ENCODE data around the gene ASB3.

The ASB3 gene

GRCh38 chr2:53654396-53654795 lies 132.4 kb downstream of the ASB3 start:
- no peak for DNase-seq (ENCODE audit: low spot score)

DNA sequence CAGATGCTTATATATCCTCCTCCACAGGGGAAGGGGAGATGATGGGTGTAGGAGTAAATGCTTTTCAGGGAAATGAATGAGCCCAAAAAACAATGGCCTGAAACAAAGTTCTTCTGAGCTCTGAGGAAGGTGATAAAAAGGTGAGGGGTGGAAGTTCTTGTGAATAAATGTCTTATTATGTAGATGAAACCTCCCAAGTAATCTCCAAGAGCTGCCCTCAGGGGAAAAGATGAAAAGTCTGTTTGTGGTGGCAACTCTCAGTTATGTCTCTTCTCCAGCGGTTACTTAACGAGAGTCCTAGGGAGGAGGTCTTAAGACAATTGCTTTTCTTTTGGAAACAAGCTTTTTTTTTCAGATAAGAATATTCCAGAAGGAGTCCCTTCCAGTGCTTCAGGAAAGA lies 134.6 kb downstream of the ASB3 start:
- DNase-seq (ENCODE audit: low spot score) = no peak

DNA sequence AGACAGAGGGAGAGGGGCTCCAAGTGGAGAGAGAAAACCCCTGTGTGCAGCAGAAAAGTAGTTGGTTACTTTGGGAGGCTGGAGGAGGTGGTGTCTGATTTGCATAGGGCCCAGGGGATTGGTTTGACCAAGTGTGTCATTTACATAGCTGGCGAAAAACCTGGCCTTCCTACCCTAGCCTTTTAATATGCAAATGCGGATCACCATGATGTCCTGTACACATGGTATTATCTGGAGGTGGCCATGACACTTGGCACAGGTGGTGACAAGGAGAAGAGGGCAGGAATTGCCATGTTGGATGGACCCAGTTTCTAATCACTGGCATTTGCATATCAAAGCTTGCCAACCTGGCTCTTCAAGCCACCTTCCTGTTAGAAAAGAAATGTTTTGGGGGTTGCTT lies 140.0 kb downstream of the ASB3 start:
- no peak for DNase-seq (ENCODE audit: low spot score)

DNA sequence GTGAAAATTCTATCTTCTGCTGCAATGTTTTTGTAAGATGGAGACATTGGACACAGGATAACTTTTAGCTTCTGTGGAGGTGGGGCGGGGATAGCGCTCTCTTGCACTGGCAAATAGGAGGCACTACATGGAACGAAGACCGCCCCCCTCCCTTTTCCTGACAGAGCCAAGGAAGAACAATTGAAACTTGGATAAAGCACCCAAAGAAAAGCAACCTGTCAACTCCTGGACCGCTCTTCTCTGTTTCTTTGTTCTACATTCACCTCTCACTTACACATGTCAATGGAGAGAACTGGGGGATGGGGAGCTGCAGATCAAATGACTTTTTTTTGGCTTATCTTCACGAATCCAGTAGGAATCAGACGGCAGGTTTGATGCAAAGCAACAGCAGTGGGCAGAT lies 145.5 kb downstream of the ASB3 start:
- no peak for DNase-seq (ENCODE audit: low spot score)

DNA sequence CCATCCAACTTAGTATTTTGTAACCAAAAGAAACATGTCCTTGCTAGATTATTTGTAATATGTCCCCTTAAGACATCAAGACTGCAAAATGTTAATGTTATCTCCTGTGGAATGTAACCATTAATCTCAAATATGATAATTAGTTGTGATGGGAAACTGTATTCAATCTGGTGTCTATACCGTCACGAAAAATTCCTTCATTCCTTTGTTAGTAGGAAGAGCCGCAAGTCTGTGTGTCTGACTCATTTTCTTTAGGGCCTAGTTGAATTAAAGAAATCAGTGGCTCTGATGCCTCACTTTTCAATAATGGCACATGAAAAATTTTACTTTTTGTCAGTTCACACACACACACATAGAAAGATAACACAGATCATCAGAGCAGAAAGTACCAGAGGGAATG lies 146.3 kb downstream of the ASB3 start:
- DNase-seq (ENCODE audit: low spot score) = no peak

GRCh38 chr2:53636596-53636995 lies 150.2 kb downstream of the ASB3 start:
- DNase-seq (ENCODE audit: low spot score) = no peak

DNA sequence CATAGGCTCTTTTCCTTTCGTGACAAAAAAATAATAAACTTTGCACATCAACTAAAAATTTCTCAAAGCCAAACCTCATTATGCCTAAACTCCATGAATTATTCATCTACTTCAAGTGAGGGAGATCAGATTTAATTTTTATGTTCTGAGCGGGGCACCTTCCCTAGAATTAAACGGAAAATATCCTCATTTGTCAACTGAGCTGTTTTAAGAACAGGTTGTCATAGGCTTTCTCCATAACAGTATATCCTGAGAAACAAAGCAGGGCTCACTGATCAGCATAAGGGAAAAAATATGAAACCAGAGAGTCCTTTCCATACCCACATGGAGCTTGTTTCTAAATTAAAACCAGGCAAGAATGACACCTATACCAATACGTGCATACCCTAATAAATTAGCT lies 150.6 kb downstream of the ASB3 start:
- no peak for DNase-seq (ENCODE audit: low spot score)

- no peak for DNase-seq (ENCODE audit: low spot score)
Observed at GRCh38 chr2:53635694-53636093, 151.1 kb downstream of the ASB3 start.

- no peak for DNase-seq (ENCODE audit: low spot score)
Observed at GRCh38 chr2:53633441-53633840, 153.3 kb downstream of the ASB3 start.

GRCh38 chr2:53632714-53633113 lies 154.0 kb downstream of the ASB3 start:
- no peak for DNase-seq (ENCODE audit: low spot score)

- no peak for DNase-seq (ENCODE audit: low spot score)
Observed at GRCh38 chr2:53632126-53632460, 154.7 kb downstream of the ASB3 start.

DNA sequence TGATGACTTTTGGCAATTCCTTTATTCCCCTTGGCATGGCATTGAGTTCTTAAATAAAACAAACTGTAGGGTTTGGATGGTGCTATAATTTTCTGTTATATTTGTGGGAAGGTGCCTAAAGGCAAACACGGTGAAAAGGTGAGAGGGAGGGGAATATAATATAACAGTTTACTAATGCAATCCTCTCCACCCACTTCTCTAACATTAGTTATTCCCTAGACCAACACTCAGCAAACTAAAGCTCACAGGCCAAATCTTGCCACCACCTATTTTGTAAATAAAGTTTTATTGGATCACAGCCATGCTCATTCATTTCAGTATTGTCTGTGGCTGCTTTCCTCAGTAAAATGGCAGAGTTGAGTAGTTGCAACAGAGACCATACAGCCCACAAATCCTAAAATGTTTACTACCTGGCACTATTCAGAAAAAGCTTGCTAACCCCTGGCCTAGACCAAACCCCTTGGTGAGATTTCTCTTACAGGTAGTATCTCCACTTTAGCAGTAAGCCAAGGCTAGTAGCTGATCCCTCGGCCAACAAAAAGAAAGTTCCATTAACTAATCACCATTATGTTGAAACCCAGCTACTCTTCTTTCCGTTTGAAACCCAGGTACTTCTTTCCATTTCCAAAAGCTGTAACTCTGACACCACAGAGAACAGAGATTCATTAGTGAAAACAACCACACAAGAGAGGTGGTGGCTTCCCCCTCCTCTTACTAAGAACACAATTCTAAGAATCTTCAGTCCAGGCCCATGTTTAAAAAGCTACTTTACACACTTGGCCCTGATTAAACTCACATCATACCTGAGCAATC lies 155.2 kb downstream of the ASB3 start:
- DNase-seq (ENCODE audit: low spot score) = no peak

GRCh38 chr2:53630026-53630606 lies 156.6 kb downstream of the ASB3 start:
- DNase-seq (ENCODE audit: low spot score) = no peak

DNA sequence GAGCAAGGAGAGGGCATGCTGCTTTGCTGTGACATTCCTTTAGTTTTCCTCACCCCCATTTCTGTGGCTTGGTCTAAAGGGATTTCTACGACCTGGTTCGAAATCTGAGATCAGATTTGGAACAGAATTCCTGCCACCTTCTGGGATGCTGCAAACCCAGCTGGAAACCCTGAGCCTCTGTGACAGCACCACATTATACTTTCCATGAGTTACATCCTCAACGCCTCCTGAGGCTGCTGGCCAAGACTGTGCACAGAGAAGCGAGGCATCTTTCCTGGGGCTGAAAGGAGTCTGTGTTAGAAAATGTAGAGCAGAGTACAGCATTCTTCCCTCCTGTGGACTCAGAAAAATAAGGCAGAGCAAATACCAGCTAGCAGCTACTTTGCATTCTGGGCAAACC lies 157.3 kb downstream of the ASB3 start:
- no peak for DNase-seq (ENCODE audit: low spot score)

GRCh38 chr2:53629001-53629400 lies 157.8 kb downstream of the ASB3 start:
- no peak for DNase-seq (ENCODE audit: low spot score)

- DNase-seq (ENCODE audit: low spot score) = no peak
Observed at GRCh38 chr2:53622141-53622540, 164.6 kb downstream of the ASB3 start.

GRCh38 chr2:53620981-53621380 lies 165.8 kb downstream of the ASB3 start:
- DNase-seq (ENCODE audit: low spot score) = no peak
